Muscle of leg (tissue), 11 donors: ENCODE measurements around the gene MAST4. TPM values are rescaled to one million over a fixed set of nuclear protein-coding genes. Genes with fewer than 3 reads are reported as not detected.

Experiments used
- DNase-seq: peaks from one replicate; pipeline ENCODE4 v3.0.0; 2013
- H3K27ac ChIP-seq: one replicate; pipeline ENCODE4 v1.5.1; 2013; ENCODE audit warnings: mild to moderate bottlenecking, low read length, control low read depth
- H3K27me3 ChIP-seq: one replicate; pipeline ENCODE4 v1.6.1; 2013; ENCODE audit warnings: low read length; ENCODE audit not compliant: control insufficient read depth, insufficient read depth
- H3K36me3 ChIP-seq: one replicate; pipeline ENCODE4 v1.6.1; 2013; ENCODE audit warnings: low read length; ENCODE audit not compliant: control insufficient read depth, insufficient read depth
- H3K4me1 ChIP-seq: one replicate; pipeline ENCODE4 v1.6.1; 2013; ENCODE audit warnings: low read length; ENCODE audit not compliant: control insufficient read depth, insufficient read depth
- H3K4me3 ChIP-seq: one replicate; pipeline ENCODE4 v1.5.1; 2013; ENCODE audit warnings: low read length, control low read depth
- H3K9me3 ChIP-seq: replicated peaks from 2 replicates; pipeline ENCODE4 v1.6.1; 2013; ENCODE audit warnings: low read depth, low read length; ENCODE audit not compliant: control insufficient read depth
- WGBS: methylation state at CpG from one replicate; pipeline ENCODE4 v1.1.5; 2013; ENCODE audit warnings: missing lambda C conversion rate; ENCODE audit not compliant: insufficient coverage; 5-methylcytosine and 5-hydroxymethylcytosine counted together
- polyA plus RNA-seq, 8 donors: library from polyadenylated mRNA; unstranded; fragments of 120-200 nt; gene quantifications; one replicate each; pipeline versions ENCODE4 v1.2.1 to v1.2.3, GENCODE V29; 2013; ENCODE audit warnings: inconsistent platforms in 1 of 8, low replicate concordance in 1 of 8; ENCODE audit not compliant: insufficient read length in 8 of 8, insufficient read depth in 1 of 8
- total RNA-seq: library from RNA; stranded (reverse); fragments of 120-200 nt; gene quantifications from one replicate; pipeline ENCODE4 v1.2.4, GENCODE V29; 2013

MAST4 gene
- total and polyA plus RNA-seq, 9 donors = 7.3 to 15.4 (median 10.9) TPM

- 93% methylated on average over 2 of the region's 3 CpGs for WGBS
- H3K9me3 ChIP-seq = no peaks in the 10 kb centered on the region
- no peaks in the 10 kb centered on the region for H3K4me1 ChIP-seq
- H3K27ac ChIP-seq = no peak overlapping the region
- DNase-seq = no peak
- no peaks in the 10 kb centered on the region for H3K36me3 ChIP-seq
- no peaks in the 10 kb centered on the region for H3K27me3 ChIP-seq
- no peak overlapping the region for H3K4me3 ChIP-seq
These were observed 336.3 kb downstream of the MAST4 start for GRCh38 chr5:66932457-66932856.

- H3K4me1 ChIP-seq = no peaks in the 10 kb centered on the region
- no CpG with 5 or more reads among the region's 1 CpG for WGBS
These were observed 336.9 kb downstream of the MAST4 start for GRCh38 chr5:66933066-66933465.

GRCh38 chr5:66939094-66939493 lies 342.9 kb downstream of the MAST4 start:
- H3K4me1 ChIP-seq = no peaks in the 10 kb centered on the region
- no peak for DNase-seq
- no peak overlapping the region for H3K27ac ChIP-seq
- H3K4me3 ChIP-seq = no peak overlapping the region
- peaks cover 4% of the 10 kb centered on the region for H3K9me3 ChIP-seq
- no peaks in the 10 kb centered on the region for H3K27me3 ChIP-seq
- H3K36me3 ChIP-seq = no peaks in the 10 kb centered on the region
- WGBS = no CpG with 5 or more reads among the region's 2 CpGs

More at GRCh38 chr5:66933066-66933465, 336.9 kb downstream of the MAST4 start:
- no peak overlapping the region for H3K27ac ChIP-seq
- no peak for DNase-seq
- H3K9me3 ChIP-seq = no peaks in the 10 kb centered on the region
- no peaks in the 10 kb centered on the region for H3K27me3 ChIP-seq
- no peaks in the 10 kb centered on the region for H3K36me3 ChIP-seq
- no peak overlapping the region for H3K4me3 ChIP-seq

- H3K27ac ChIP-seq = no peak overlapping the region
- no peaks in the 10 kb centered on the region for H3K36me3 ChIP-seq
- no peaks in the 10 kb centered on the region for H3K4me1 ChIP-seq
- DNase-seq = no peak
- WGBS = 100% methylated on average over 1 of the region's 7 CpGs
- peaks cover 2% of the 10 kb centered on the region for H3K9me3 ChIP-seq
- no peaks in the 10 kb centered on the region for H3K27me3 ChIP-seq
- H3K4me3 ChIP-seq = no peak overlapping the region
These were observed 349.5 kb downstream of the MAST4 start for GRCh38 chr5:66945389-66946349.

GRCh38 chr5:66947458-66947857 lies 351.3 kb downstream of the MAST4 start:
- H3K36me3 ChIP-seq = no peaks in the 10 kb centered on the region
- H3K9me3 ChIP-seq = peaks cover 2% of the 10 kb centered on the region
- no peak overlapping the region for H3K27ac ChIP-seq
- no peaks in the 10 kb centered on the region for H3K4me1 ChIP-seq
- no peak for DNase-seq
- H3K27me3 ChIP-seq = no peaks in the 10 kb centered on the region
- no peak overlapping the region for H3K4me3 ChIP-seq
- no CpG with 5 or more reads among the region's 4 CpGs for WGBS

GRCh38 chr5:66949066-66949465 lies 352.9 kb downstream of the MAST4 start:
- H3K4me3 ChIP-seq = no peak overlapping the region
- DNase-seq = no peak
- WGBS = 81% methylated on average over 4 of the region's 4 CpGs
- no peaks in the 10 kb centered on the region for H3K27me3 ChIP-seq
- H3K27ac ChIP-seq = no peak overlapping the region
- H3K9me3 ChIP-seq = peaks cover 2% of the 10 kb centered on the region
- no peaks in the 10 kb centered on the region for H3K4me1 ChIP-seq
- no peaks in the 10 kb centered on the region for H3K36me3 ChIP-seq

GRCh38 chr5:66952153-66952552 lies 356.0 kb downstream of the MAST4 start:
- DNase-seq = no peak
- no peaks in the 10 kb centered on the region for H3K36me3 ChIP-seq
- no peaks in the 10 kb centered on the region for H3K4me1 ChIP-seq
- 90% methylated on average over 1 of the region's 1 CpG for WGBS
- H3K27ac ChIP-seq = no peak overlapping the region
- no peak overlapping the region for H3K4me3 ChIP-seq
- no peaks in the 10 kb centered on the region for H3K27me3 ChIP-seq
- H3K9me3 ChIP-seq = peaks cover 2% of the 10 kb centered on the region

GRCh38 chr5:66956439-66956838 lies 360.2 kb downstream of the MAST4 start:
- Histone ChIP-seq H3K4me1 (peaks cover 9% of the 10 kb centered on the region), H3K36me3 (no peaks in the 10 kb centered on the region), H3K27ac (no peak overlapping the region), H3K9me3 (peaks cover 2% of the 10 kb centered on the region), H3K27me3 (no peaks in the 10 kb centered on the region), H3K4me3 (no peak overlapping the region)
- DNase-seq = no peak
- no CpG with 5 or more reads among the region's 4 CpGs for WGBS

GRCh38 chr5:66958201-66958979 lies 362.2 kb downstream of the MAST4 start:
- WGBS = 20% methylated on average over 1 of the region's 10 CpGs
- H3K27me3 ChIP-seq = no peaks in the 10 kb centered on the region
- DNase-seq = peak; percentile 91
- no peaks in the 10 kb centered on the region for H3K36me3 ChIP-seq
- H3K27ac ChIP-seq = peak overlapping the region; percentile 57
- H3K4me1 ChIP-seq = peaks cover 9% of the 10 kb centered on the region
- H3K4me3 ChIP-seq = peak overlapping the region; percentile 42
- H3K9me3 ChIP-seq = no peaks in the 10 kb centered on the region

- no peaks in the 10 kb centered on the region for H3K27me3 ChIP-seq
- H3K4me1 ChIP-seq = peaks cover 9% of the 10 kb centered on the region
- 22% methylated on average over 6 of the region's 11 CpGs for WGBS
- H3K4me3 ChIP-seq = peak overlapping the region; percentile 42
- peak overlapping the region; percentile 57 for H3K27ac ChIP-seq
- no peaks in the 10 kb centered on the region for H3K36me3 ChIP-seq
- DNase-seq = peak; percentile 63
- H3K9me3 ChIP-seq = no peaks in the 10 kb centered on the region
These were observed 362.9 kb downstream of the MAST4 start for GRCh38 chr5:66958980-66959641.
